Epithelial cell of esophagus (primary cell): ENCODE results near the gene KIF1B.

ENCODE experiments used
- DNase-seq: peaks from one replicate; pipeline ENCODE4 v3.0.0; 2010; ENCODE audit warnings: low read depth
- H3K4me3 ChIP-seq: 2 replicates; pipeline ENCODE4 v1.5.1; 2011; ENCODE audit warnings: mild to moderate bottlenecking, low read length, control low read depth
- TF ChIP-seq, protein P1 (sequence below): IDR thresholded peaks from 2 replicates; pipeline ENCODE4 v1.5.1; 2011; ENCODE audit warnings: low read depth, mild to moderate bottlenecking, low read length, control low read depth, inconsistent platforms; ENCODE audit not compliant: insufficient read depth; ENCODE audit errors: missing control alignments

KIF1B gene

GRCh38 chr1:10171995-10172669, 38.2 kb upstream of the KIF1B start:
- no peak for DNase-seq
- no peak overlapping the region for H3K4me3 ChIP-seq
- TF ChIP-seq, protein P1, sequence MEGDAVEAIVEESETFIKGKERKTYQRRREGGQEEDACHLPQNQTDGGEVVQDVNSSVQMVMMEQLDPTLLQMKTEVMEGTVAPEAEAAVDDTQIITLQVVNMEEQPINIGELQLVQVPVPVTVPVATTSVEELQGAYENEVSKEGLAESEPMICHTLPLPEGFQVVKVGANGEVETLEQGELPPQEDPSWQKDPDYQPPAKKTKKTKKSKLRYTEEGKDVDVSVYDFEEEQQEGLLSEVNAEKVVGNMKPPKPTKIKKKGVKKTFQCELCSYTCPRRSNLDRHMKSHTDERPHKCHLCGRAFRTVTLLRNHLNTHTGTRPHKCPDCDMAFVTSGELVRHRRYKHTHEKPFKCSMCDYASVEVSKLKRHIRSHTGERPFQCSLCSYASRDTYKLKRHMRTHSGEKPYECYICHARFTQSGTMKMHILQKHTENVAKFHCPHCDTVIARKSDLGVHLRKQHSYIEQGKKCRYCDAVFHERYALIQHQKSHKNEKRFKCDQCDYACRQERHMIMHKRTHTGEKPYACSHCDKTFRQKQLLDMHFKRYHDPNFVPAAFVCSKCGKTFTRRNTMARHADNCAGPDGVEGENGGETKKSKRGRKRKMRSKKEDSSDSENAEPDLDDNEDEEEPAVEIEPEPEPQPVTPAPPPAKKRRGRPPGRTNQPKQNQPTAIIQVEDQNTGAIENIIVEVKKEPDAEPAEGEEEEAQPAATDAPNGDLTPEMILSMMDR, result no peak

DNA sequence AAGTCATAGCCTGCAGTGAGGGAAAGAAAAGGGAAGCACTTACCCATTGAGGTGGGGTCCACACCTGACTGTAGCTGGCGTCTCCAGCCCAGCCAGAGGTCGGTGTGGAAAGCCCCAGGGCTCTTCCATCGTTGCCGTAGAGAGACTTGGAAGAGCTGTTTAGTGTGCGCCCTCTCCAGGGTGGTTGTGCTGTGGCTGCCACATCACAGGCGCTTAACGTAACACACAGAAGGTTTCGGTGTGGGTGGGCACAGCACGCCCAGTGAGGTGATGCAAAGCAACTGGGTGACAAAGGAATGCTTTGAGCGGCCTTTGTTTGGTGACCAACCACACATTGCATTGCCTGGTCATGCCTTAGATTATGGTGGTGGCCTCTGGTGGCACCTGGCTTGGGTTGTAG, 36.8 kb upstream of the KIF1B start:
- TF ChIP-seq, protein P1, result no peak
- DNase-seq, result no peak
- no peak overlapping the region for H3K4me3 ChIP-seq

GRCh38 chr1:10177876-10178275, 32.5 kb upstream of the KIF1B start:
- no peak for DNase-seq
- TF ChIP-seq, protein P1, result no peak
- no peak overlapping the region for H3K4me3 ChIP-seq

DNA sequence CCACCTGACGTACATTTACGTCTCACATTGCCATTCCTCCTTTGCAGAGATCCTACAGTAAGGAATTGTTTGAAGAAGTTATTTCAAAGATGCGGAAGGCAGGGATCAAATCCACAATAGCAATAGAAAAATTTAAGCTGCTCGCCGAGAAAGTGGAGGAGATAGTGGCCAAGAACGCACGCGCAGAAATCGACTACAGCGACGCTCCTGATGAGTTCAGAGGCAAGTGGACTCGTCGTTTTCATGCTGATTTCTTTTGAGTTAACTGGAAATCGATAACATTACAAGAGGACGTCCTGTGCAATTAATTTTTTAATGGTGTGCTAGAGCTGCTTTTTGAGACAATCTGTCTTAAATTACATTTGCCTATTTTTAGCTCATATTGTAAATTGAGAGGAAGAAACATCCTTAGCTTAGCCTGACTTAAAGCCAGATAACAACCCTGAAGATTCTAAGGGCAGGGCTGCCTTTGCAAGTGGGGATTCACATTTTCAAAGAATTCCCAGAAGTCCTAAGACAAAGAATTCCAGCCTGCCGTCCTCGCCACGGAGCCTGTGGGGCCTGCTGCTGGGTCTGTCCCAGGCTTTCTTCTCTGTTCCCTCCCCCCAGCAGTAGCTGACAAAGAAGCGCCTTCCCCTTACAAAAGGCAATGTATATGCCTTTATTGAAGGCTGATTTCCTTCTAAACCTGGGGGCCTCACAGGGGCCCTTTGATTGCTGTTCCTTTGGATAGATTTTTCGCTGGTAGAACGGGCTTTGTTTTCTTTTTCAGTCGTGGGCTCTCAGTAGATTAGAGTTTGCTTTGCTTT, 31.6 kb upstream of the KIF1B start:
- no peak overlapping the region for H3K4me3 ChIP-seq

DNA sequence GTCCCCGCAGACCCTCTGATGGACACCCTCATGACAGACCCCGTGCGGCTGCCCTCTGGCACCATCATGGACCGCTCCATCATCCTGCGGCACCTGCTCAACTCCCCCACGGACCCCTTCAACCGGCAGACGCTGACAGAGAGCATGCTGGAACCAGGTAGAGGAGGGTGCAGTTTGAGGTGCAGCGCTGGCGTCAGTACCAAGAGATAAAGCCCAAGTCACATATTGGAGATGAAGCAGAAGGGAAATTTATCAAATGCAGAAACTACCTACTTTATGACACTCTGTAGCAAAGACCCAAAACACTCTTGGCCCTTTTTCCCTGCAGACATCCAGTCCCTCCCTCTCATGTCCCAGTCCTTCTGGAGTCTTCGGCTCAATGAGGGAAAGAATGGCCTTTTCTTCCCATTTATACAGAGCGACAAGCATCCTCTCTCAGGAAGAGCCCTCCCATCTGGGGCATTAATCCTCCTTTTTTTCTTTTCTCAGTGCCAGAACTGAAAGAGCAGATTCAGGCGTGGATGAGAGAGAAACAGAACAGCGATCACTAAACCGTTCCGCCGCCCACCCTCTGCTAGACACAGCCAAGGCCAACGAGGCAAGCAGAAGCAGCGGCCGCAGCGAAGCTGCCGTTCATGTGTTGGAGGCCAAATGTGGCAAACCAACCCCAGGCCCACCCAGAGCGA, 30.8 kb upstream of the KIF1B start:
- TF ChIP-seq, protein P1, result no peak
- no peak for DNase-seq
- H3K4me3 ChIP-seq, result no peak overlapping the region

More for the DNA sequence above, 31.6 kb upstream of the KIF1B start:
- DNase-seq, result no peak
- TF ChIP-seq, protein P1, result no peak

GRCh38 chr1:10181154-10181553, 29.2 kb upstream of the KIF1B start:
- DNase-seq, result no peak
- TF ChIP-seq, protein P1, result no peak
- H3K4me3 ChIP-seq, result no peak overlapping the region
